Prostate gland (tissue), 2 donors: ENCODE data around the gene GPHA2.

Experiments
- POLR2A ChIP-seq: fragments of 450-650 bp; IDR thresholded peaks from one replicate; pipeline ENCODE4 v1.6.1; 2016; ENCODE audit warnings: antibody characterized with exemption, mild to moderate bottlenecking
- TF ChIP-seq, protein P1 (sequence below), 4 experiments: fragments of 200-600 bp in 2 of 4; fragments of 450-650 bp in 2 of 4; sonication (generic) in 2 of 4; IDR thresholded peaks; 1 replicate in 3 of 4; 2 replicates in 1 of 4; pipeline ENCODE4 v1.5.1; 2016 to 2019; ENCODE audit warnings: antibody characterized with exemption in 4 of 4, mild to moderate bottlenecking in 2 of 4, moderate library complexity in 2 of 4

DNA sequence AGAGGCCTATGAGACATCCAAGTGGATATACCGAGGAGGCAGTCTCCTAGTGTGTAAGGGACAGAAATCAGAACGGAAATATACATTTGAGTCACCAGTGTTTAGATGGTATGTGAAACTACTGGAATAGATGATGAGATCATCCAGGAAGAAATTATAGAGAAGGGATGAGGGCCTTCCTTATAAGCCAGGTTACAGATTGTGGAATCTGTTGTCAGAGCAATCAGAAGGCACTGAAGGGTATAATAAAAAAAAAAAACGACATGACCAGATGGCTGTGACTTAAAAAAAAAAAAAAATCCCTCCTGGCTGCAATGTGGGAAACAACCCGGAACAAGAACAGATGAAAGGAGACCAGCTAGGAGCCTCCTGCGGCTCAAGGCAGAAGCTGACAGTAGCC lies 33.5 kb upstream of the GPHA2 start:
- TF ChIP-seq, protein P1, sequence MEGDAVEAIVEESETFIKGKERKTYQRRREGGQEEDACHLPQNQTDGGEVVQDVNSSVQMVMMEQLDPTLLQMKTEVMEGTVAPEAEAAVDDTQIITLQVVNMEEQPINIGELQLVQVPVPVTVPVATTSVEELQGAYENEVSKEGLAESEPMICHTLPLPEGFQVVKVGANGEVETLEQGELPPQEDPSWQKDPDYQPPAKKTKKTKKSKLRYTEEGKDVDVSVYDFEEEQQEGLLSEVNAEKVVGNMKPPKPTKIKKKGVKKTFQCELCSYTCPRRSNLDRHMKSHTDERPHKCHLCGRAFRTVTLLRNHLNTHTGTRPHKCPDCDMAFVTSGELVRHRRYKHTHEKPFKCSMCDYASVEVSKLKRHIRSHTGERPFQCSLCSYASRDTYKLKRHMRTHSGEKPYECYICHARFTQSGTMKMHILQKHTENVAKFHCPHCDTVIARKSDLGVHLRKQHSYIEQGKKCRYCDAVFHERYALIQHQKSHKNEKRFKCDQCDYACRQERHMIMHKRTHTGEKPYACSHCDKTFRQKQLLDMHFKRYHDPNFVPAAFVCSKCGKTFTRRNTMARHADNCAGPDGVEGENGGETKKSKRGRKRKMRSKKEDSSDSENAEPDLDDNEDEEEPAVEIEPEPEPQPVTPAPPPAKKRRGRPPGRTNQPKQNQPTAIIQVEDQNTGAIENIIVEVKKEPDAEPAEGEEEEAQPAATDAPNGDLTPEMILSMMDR (IDR thresholded peaks at IDR 0.05): no peak
- no peak for TF ChIP-seq POLR2A
